GM23338 (cell line): ENCODE data around the gene EDEM3. TPM values are rescaled to one million over a fixed set of nuclear protein-coding genes. Genes with fewer than 3 reads are reported as not detected.
A peak's percentile ranks its signal among the peaks of the same experiment; 100 is the strongest.

Source experiments
- ATAC-seq: fragments of 200-7000 bp; cut with Tn5 transposase; 3 replicates; pipeline ENCODE4 v1.9.1; 2020
- DNase-seq: peaks from one replicate; pipeline ENCODE4 v3.0.0-alpha.2; 2015; ENCODE audit warnings: low spot score
- H2AFZ ChIP-seq: fragments of 200-600 bp; sonication (generic); 2 replicates; pipeline ENCODE4 v1.8.0; 2016; ENCODE audit warnings: antibody characterized with exemption, mild to moderate bottlenecking, moderate library complexity
- H3F3A ChIP-seq: fragments of 200-600 bp; sonication (generic); replicated peaks from 2 replicates; pipeline ENCODE4 v1.8.0; 2017; ENCODE audit warnings: antibody characterized with exemption, mixed run types, low read depth
- H3K27ac ChIP-seq: fragments of 200-600 bp; sonication (generic); 2 replicates; pipeline ENCODE4 v1.6.1; 2016; ENCODE audit warnings: low read depth
- H3K27me3 ChIP-seq: fragments of 200-600 bp; sonication (generic); 2 replicates; pipeline ENCODE4 v1.8.0; 2016; ENCODE audit warnings: mild to moderate bottlenecking, mixed run types, moderate library complexity; ENCODE audit not compliant: insufficient read depth
- H3K36me3 ChIP-seq: fragments of 200-600 bp; sonication (generic); 2 replicates; pipeline ENCODE4 v1.8.0; 2016; ENCODE audit warnings: mild to moderate bottlenecking; ENCODE audit not compliant: insufficient read depth
- H3K4me1 ChIP-seq: fragments of 200-600 bp; sonication (generic); 2 replicates; pipeline ENCODE4 v1.8.0; 2016; ENCODE audit warnings: mild to moderate bottlenecking, moderate library complexity; ENCODE audit not compliant: insufficient read depth
- H3K4me2 ChIP-seq: fragments of 200-600 bp; sonication (generic); 2 replicates; pipeline ENCODE4 v1.7.1; 2017; ENCODE audit warnings: mixed run types
- H3K4me3 ChIP-seq: fragments of 200-600 bp; sonication (generic); 2 replicates; pipeline ENCODE4 v1.6.1; 2016; ENCODE audit warnings: mixed run types
- H3K79me2 ChIP-seq: fragments of 200-600 bp; sonication (generic); replicated peaks from 2 replicates; pipeline ENCODE4 v1.8.0; 2017; ENCODE audit warnings: mild to moderate bottlenecking; ENCODE audit not compliant: insufficient read depth
- H3K9me2 ChIP-seq: fragments of 200-600 bp; sonication (generic); 2 replicates; pipeline ENCODE4 v1.8.0; 2017; ENCODE audit not compliant: insufficient read depth
- H4K20me1 ChIP-seq: fragments of 200-600 bp; sonication (generic); replicated peaks from 2 replicates; pipeline ENCODE4 v1.8.0; 2017; ENCODE audit warnings: mild to moderate bottlenecking; ENCODE audit not compliant: insufficient read depth
- H3K27ac Mint-ChIP-seq: 2 replicates; pipeline ENCODE4 v1.8.0; 2020; ENCODE audit warnings: inconsistent platforms, mild to moderate bottlenecking, moderate library complexity, mixed read lengths
- H3K27me3 Mint-ChIP-seq: 3 replicates; pipeline ENCODE4 v1.8.0; 2022; ENCODE audit warnings: low read depth, mild to moderate bottlenecking, moderate library complexity, mixed read lengths, inconsistent platforms; ENCODE audit not compliant: insufficient read depth, poor library complexity
- H3K36me3 Mint-ChIP-seq: 3 replicates; pipeline ENCODE4 v1.8.0; 2021; ENCODE audit warnings: low read depth, mild to moderate bottlenecking, inconsistent platforms, moderate library complexity, mixed read lengths
- H3K4me1 Mint-ChIP-seq: 3 replicates; pipeline ENCODE4 v1.8.0; 2020; ENCODE audit warnings: mild to moderate bottlenecking, inconsistent platforms, mixed read lengths
- H3K4me3 Mint-ChIP-seq: 3 replicates; pipeline ENCODE4 v1.8.0; 2021; ENCODE audit warnings: moderate library complexity, mild to moderate bottlenecking, inconsistent platforms, mixed read lengths
- H3K9me3 Mint-ChIP-seq: 3 replicates; pipeline ENCODE4 v1.8.0; 2020; ENCODE audit warnings: moderate library complexity, mild to moderate bottlenecking, inconsistent platforms, mixed read lengths
- CREB1 ChIP-seq: fragments of 250-450 bp; sonication (Bioruptor Pico); IDR thresholded peaks from 2 replicates; pipeline ENCODE4 v1.5.0; 2020; ENCODE audit warnings: low read depth, mild to moderate bottlenecking, moderate library complexity
- CTCF ChIP-seq, 2 experiments: fragments of 200-600 bp in 1 of 2; sonication (generic) in 1 of 2; conservative IDR thresholded peaks; 2 replicates each; pipeline versions ENCODE4 v1.5.1 to v1.6.1; 2016 to 2017; ENCODE audit warnings: antibody characterized with exemption in 2 of 2, low read depth in 2 of 2, mild to moderate bottlenecking in 2 of 2, moderate library complexity in 1 of 2
- ETS1 ChIP-seq: IDR thresholded peaks from 2 replicates; pipeline ENCODE4 v1.6.1; 2016; ENCODE audit warnings: antibody characterized with exemption
- EZH2 ChIP-seq: fragments of 200-600 bp; sonication (generic); IDR thresholded peaks from one replicate; pipeline ENCODE4 v1.8.0; 2017; ENCODE audit warnings: antibody characterized with exemption, mild to moderate bottlenecking, low read depth; ENCODE audit not compliant: unreplicated experiment
- EZH2phosphoT487 ChIP-seq: fragments of 200-600 bp; sonication (generic); IDR thresholded peaks from one replicate; pipeline ENCODE4 v1.8.1; 2018; ENCODE audit warnings: antibody characterized with exemption; ENCODE audit not compliant: unreplicated experiment
- JUNB ChIP-seq: IDR thresholded peaks from one replicate; pipeline ENCODE4 v1.6.1; 2016; ENCODE audit warnings: antibody characterized with exemption; ENCODE audit not compliant: unreplicated experiment
- NANOG ChIP-seq: IDR thresholded peaks from 2 replicates; pipeline ENCODE4 v1.6.1; 2016; ENCODE audit warnings: antibody characterized with exemption, borderline replicate concordance
- POLR2AphosphoS5 ChIP-seq: IDR thresholded peaks from 2 replicates; pipeline ENCODE4 v1.6.1; 2016; ENCODE audit warnings: antibody characterized with exemption, low read depth
- REST ChIP-seq: IDR thresholded peaks from one replicate; pipeline ENCODE4 v1.6.1; 2018; ENCODE audit warnings: antibody characterized with exemption; ENCODE audit not compliant: unreplicated experiment
- STAT1 ChIP-seq: IDR thresholded peaks from one replicate; pipeline ENCODE4 v1.6.1; 2016; ENCODE audit warnings: antibody characterized with exemption; ENCODE audit not compliant: unreplicated experiment
- ZNF114 ChIP-seq: fragments of 250-450 bp; sonication (Bioruptor Pico); IDR thresholded peaks from 2 replicates; pipeline ENCODE4 v1.5.0; 2020; ENCODE audit warnings: mild to moderate bottlenecking, moderate library complexity
- ZNF331 ChIP-seq: fragments of 250-450 bp; sonication (Bioruptor Pico); IDR thresholded peaks from 2 replicates; pipeline ENCODE4 v1.5.0; 2020; ENCODE audit warnings: low read depth, mild to moderate bottlenecking, moderate library complexity
- ZNF462 ChIP-seq: fragments of 250-450 bp; sonication (Bioruptor Pico); IDR thresholded peaks from 2 replicates; pipeline ENCODE4 v1.5.0; 2020; ENCODE audit warnings: mild to moderate bottlenecking, moderate library complexity
- long read RNA-seq: library from polyadenylated mRNA; unstranded; transcript quantifications from one replicate; pipeline ENCODE4 v2.0.0, GENCODE V29; 2020; ENCODE audit not compliant: unreplicated experiment
- polyA plus RNA-seq: library from polyadenylated mRNA; unstranded; fragments of >200 nt; fragmentation: Nextera tagmentation; extraction: Ambion mirVana; gene quantifications from 2 replicates; pipeline ENCODE4 v1.2.1, GENCODE V29; 2016
- total RNA-seq: library from RNA; depleted of rRNA; stranded (reverse); fragments of >200 nt; shearing (Covaris generic); gene quantifications from 2 replicates; pipeline ENCODE4 v1.2.3, GENCODE V29; 2014; rRNA removed

EDEM3 gene
- total RNA-seq = 11.5 and 13.6 TPM in 2 replicates
- 4.8 and 5.2 TPM in 2 replicates for polyA plus RNA-seq
- long read RNA-seq, partial matches to known transcripts = 3 of 10 reads
- long read RNA-seq, other reads (novel, unspliced or antisense) = 7 of 10 reads

GRCh38 chr1:184754476-184755225 is at the start of gene EDEM3:
TSS of gene EDEM3 (minus strand) at chr1:184754858. CDS start at chr1:184754646, 212 bp downstream.
- H3K79me2 ChIP-seq = peaks cover 11% of the 10 kb centered on the region; the same call in 1 of the 2 replicates
- TF ChIP-seq ZNF114 (CRISPR knock-in tag) = no peak
- peak; percentile 83 for TF ChIP-seq POLR2AphosphoS5
- no peak for TF ChIP-seq CTCF (conservative IDR thresholded peaks at IDR 0.05; ENCODE audit: low read depth in 2 of 2)
- TF ChIP-seq ZNF331 (CRISPR knock-in tag) = no peak
- TF ChIP-seq EZH2 = no peak
- TF ChIP-seq STAT1 = no peak
- TF ChIP-seq CREB1 (CRISPR knock-in tag) = peak; percentile 89
- TF ChIP-seq ETS1 = peak; percentile 94
- no peak for TF ChIP-seq JUNB
- no peak for TF ChIP-seq ZNF462 (CRISPR knock-in tag)
- TF ChIP-seq NANOG = no peak
- TF ChIP-seq EZH2phosphoT487 = no peak
- no peak for TF ChIP-seq REST
- peaks cover 16% of the 10 kb centered on the region; the same call in 1 of the 2 replicates for H3K4me1 ChIP-seq
- no peaks in the 10 kb centered on the region for H3F3A ChIP-seq
- peak within 1 kb of the TSS; percentile 76 for H3K4me3 ChIP-seq
- Mint-ChIP-seq H3K4me3 (peak within 1 kb of the TSS; percentile 87), H3K4me1 (peaks cover 18% of the 10 kb centered on the region), H3K27me3 (no peaks in the 10 kb centered on the region), H3K9me3 (no peaks in the 10 kb centered on the region; the same call in 2 of the 3 replicates), H3K36me3 (peaks cover 3% of the 10 kb centered on the region; the same call in 1 of the 3 replicates), H3K27ac (peak within 1 kb of the TSS; percentile 75)
- no peaks in the 10 kb centered on the region for H3K36me3 ChIP-seq
- ATAC-seq (peak; percentile 97), DNase-seq (peak; percentile 99)
- peaks cover 13% of the 10 kb centered on the region for H3K27me3 ChIP-seq
- H3K9me2 ChIP-seq = no peaks in the 10 kb centered on the region
- peak within 1 kb of the TSS; percentile 85 for H3K4me2 ChIP-seq
- H4K20me1 ChIP-seq = no peaks in the 10 kb centered on the region
- H3K27ac ChIP-seq = no peak within 1 kb of the TSS
- peak within 1 kb of the TSS; percentile 98 for H2AFZ ChIP-seq
